CD4-positive, alpha-beta T cell (primary cell): Measurements from ENCODE around the gene JPH4. TPM values are rescaled to one million over a fixed set of nuclear protein-coding genes. Genes with fewer than 3 reads are reported as not detected.
A peak's percentile ranks its signal among the peaks of the same experiment; 100 is the strongest.

ENCODE experiments used
- ATAC-seq: fragments of 200-7000 bp; cut with Tn5 transposase; one replicate; pipeline ENCODE4 v1.10.0; 2022; ENCODE audit warnings: mild to moderate bottlenecking; ENCODE audit not compliant: poor library complexity
- CTCF ChIA-PET: fragments of 350-600 bp; sonication (Branson Sonifier 250); formaldehyde crosslinking; loops from one replicate; lab custom pipeline; 2021; ENCODE audit warnings: antibody characterized with exemption, inconsistent platforms; lab: Charles Lee
- POLR2A ChIA-PET: fragments of 350-600 bp; sonication (Branson Sonifier 250); formaldehyde crosslinking; loops from one replicate; lab custom pipeline; 2021; ENCODE audit warnings: antibody characterized with exemption, inconsistent platforms; lab: Charles Lee
- DNase-seq, 14 experiments: peaks; one replicate each; pipeline ENCODE4 v3.0.0-alpha.2; 2013 to 2020; ENCODE audit warnings: mixed read lengths in 2 of 14
- H3K27ac ChIP-seq, 2 donors: one replicate each; pipeline versions ENCODE4 v1.5.1 to v1.7.0; 2013; ENCODE audit warnings: low read length in 2 of 2, low read depth in 1 of 2, mild to moderate bottlenecking in 1 of 2
- H3K27me3 ChIP-seq, 2 experiments: 1 replicate in 1 of 2; 2 replicates in 1 of 2; pipeline versions ENCODE4 v1.6.1 to v1.7.0; 2013; ENCODE audit warnings: low read length in 2 of 2, control low read depth in 1 of 2, mild to moderate bottlenecking in 1 of 2, moderate library complexity in 1 of 2; ENCODE audit not compliant: insufficient read depth in 2 of 2, control insufficient read depth in 1 of 2
- H3K36me3 ChIP-seq: one replicate; pipeline ENCODE4 v1.6.1; 2013; ENCODE audit warnings: low read length, control low read depth; ENCODE audit not compliant: insufficient read depth
- H3K4me1 ChIP-seq: one replicate; pipeline ENCODE4 v1.6.1; 2013; ENCODE audit warnings: low read length, control low read depth; ENCODE audit not compliant: insufficient read depth
- H3K4me3 ChIP-seq: one replicate; pipeline ENCODE4 v1.5.1; 2013; ENCODE audit warnings: mild to moderate bottlenecking, low read length, moderate library complexity
- H3K9me3 ChIP-seq, 2 experiments: 1 replicate in 1 of 2; 2 replicates in 1 of 2; pipeline versions ENCODE4 v1.6.1 to v1.7.0; 2013; ENCODE audit warnings: low read length in 2 of 2, mild to moderate bottlenecking in 2 of 2, control low read depth in 1 of 2, moderate library complexity in 1 of 2; ENCODE audit not compliant: control insufficient read depth in 1 of 2, insufficient read depth in 1 of 2
- H3K27ac Mint-ChIP-seq: one replicate; pipeline ENCODE4 v1.8.0; 2020; ENCODE audit warnings: mixed read lengths
- H3K27me3 Mint-ChIP-seq: one replicate; pipeline ENCODE4 v1.8.0; 2021; ENCODE audit warnings: mixed read lengths
- H3K36me3 Mint-ChIP-seq: one replicate; pipeline ENCODE4 v1.8.0; 2021; ENCODE audit warnings: low read depth, mixed read lengths
- H3K4me1 Mint-ChIP-seq: one replicate; pipeline ENCODE4 v1.8.0; 2021; ENCODE audit warnings: low read depth, mixed read lengths
- H3K4me3 Mint-ChIP-seq: one replicate; pipeline ENCODE4 v1.8.0; 2020; ENCODE audit warnings: mild to moderate bottlenecking, mixed read lengths
- H3K9me3 Mint-ChIP-seq: one replicate; pipeline ENCODE4 v1.8.0; 2020; ENCODE audit warnings: mixed read lengths
- CTCF ChIP-seq: fragments of 200-600 bp; IDR thresholded peaks from one replicate; pipeline ENCODE4 v1.8.0; 2022; ENCODE audit warnings: antibody characterized with exemption, mild to moderate bottlenecking
- intact Hi-C, 2 experiments: fragments of 100-400 bp; cut with DNase I in 1 of 2; cut with micrococcal nuclease in 1 of 2; formaldehyde crosslinking; loops; one replicate each; pipeline versions ENCODE4 v1.15.1 to v1.9.0; 2023 to 2025; cut with DNase I, micrococcal nuclease
- total RNA-seq, 174 experiments: library from RNA in 2 of 174; stranded (reverse) in 2 of 174; gene quantifications; one replicate each; pipeline ENCODE4 v1.2.3 and lab custom pipeline; 2021 to 2026

Gene JPH4
- total RNA-seq, 2 experiments from 2014 or later, result not detected

- Mint-ChIP-seq H3K27me3 (peaks cover 74% of the 10 kb centered on the region), H3K27ac (no peak overlapping the region), H3K36me3 (no peaks in the 10 kb centered on the region), H3K9me3 (no peaks in the 10 kb centered on the region), H3K4me3 (no peak overlapping the region), H3K4me1 (peaks cover 21% of the 10 kb centered on the region)
- intact Hi-C loops, result no loop called here
- ATAC-seq, result no peak
- no peak overlapping the region for H3K4me3 ChIP-seq
- H3K36me3 ChIP-seq, result no peaks in the 10 kb centered on the region
- ChIA-PET POLR2A (no interaction called here), CTCF (no interaction called here)
- peaks cover 36 to 57% of the 10 kb centered on the region in 2 experiments for H3K27me3 ChIP-seq
- TF ChIP-seq CTCF, result no peak
- H3K9me3 ChIP-seq, result peaks cover 0 to 12% of the 10 kb centered on the region in 2 experiments
- H3K27ac ChIP-seq, result no peak overlapping the region
- H3K4me1 ChIP-seq, result peaks cover 22% of the 10 kb centered on the region
- no peak for DNase-seq
Observed at GRCh38 chr14:23579739-23580138, 1.1 kb upstream of the JPH4 start.

- no peak for DNase-seq
- POLR2A ChIA-PET, result no interaction called here
Observed at GRCh38 chr14:23579311-23579630, 681 bp upstream of the JPH4 start.

GRCh38 chr14:23577710-23578392, 739 bp downstream of the JPH4 start:
- H3K27me3 Mint-ChIP-seq, result peaks cover 72% of the 10 kb centered on the region
- Histone ChIP-seq H3K36me3 (no peaks in the 10 kb centered on the region), H3K27ac (no peak overlapping the region), H3K9me3 (peaks cover 0 to 12% of the 10 kb centered on the region in 2 experiments), H3K4me1 (peaks cover 22% of the 10 kb centered on the region), H3K27me3 (peaks cover 38 to 58% of the 10 kb centered on the region in 2 experiments), H3K4me3 (no peak overlapping the region)
- no peaks in the 10 kb centered on the region for H3K36me3 Mint-ChIP-seq
- peak; percentile 19 for ATAC-seq
- no peak for TF ChIP-seq CTCF
- H3K4me1 Mint-ChIP-seq, result peaks cover 21% of the 10 kb centered on the region
- no peak overlapping the region for H3K27ac Mint-ChIP-seq
- no peaks in the 10 kb centered on the region for H3K9me3 Mint-ChIP-seq
- ChIA-PET POLR2A (no interaction called here), CTCF (no interaction called here)
- no peak overlapping the region for H3K4me3 Mint-ChIP-seq
- intact Hi-C loops, result no loop called here
- DNase-seq, result peak in 1 of 14 experiments; percentile 41

More at GRCh38 chr14:23579311-23579630, 681 bp upstream of the JPH4 start:
- ATAC-seq, result no peak
- no peak overlapping the region for H3K4me3 Mint-ChIP-seq
- no peak overlapping the region for H3K27ac Mint-ChIP-seq
- H3K9me3 ChIP-seq, result peaks cover 0 to 12% of the 10 kb centered on the region in 2 experiments
- H3K36me3 Mint-ChIP-seq, result no peaks in the 10 kb centered on the region
- no peak overlapping the region for H3K4me3 ChIP-seq
- peaks cover 22% of the 10 kb centered on the region for H3K4me1 ChIP-seq
- no peaks in the 10 kb centered on the region for H3K36me3 ChIP-seq
- no peak for TF ChIP-seq CTCF
- CTCF ChIA-PET, result no interaction called here
- H3K27me3 Mint-ChIP-seq, result peaks cover 73% of the 10 kb centered on the region
- H3K27ac ChIP-seq, result no peak overlapping the region
- peaks cover 38 to 59% of the 10 kb centered on the region in 2 experiments for H3K27me3 ChIP-seq
- H3K4me1 Mint-ChIP-seq, result peaks cover 21% of the 10 kb centered on the region
- H3K9me3 Mint-ChIP-seq, result no peaks in the 10 kb centered on the region
- intact Hi-C loops, result no loop called here
